GM10847 (cell line): Measurements from ENCODE around the gene CSAD.

Experiments used
- POLR2A ChIP-seq: IDR thresholded peaks from 2 replicates; pipeline ENCODE4 v1.6.1; 2011; ENCODE audit not compliant: insufficient read length; ENCODE audit errors: extremely low read depth

CSAD gene, protein sequence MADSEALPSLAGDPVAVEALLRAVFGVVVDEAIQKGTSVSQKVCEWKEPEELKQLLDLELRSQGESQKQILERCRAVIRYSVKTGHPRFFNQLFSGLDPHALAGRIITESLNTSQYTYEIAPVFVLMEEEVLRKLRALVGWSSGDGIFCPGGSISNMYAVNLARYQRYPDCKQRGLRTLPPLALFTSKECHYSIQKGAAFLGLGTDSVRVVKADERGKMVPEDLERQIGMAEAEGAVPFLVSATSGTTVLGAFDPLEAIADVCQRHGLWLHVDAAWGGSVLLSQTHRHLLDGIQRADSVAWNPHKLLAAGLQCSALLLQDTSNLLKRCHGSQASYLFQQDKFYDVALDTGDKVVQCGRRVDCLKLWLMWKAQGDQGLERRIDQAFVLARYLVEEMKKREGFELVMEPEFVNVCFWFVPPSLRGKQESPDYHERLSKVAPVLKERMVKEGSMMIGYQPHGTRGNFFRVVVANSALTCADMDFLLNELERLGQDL

DNA sequence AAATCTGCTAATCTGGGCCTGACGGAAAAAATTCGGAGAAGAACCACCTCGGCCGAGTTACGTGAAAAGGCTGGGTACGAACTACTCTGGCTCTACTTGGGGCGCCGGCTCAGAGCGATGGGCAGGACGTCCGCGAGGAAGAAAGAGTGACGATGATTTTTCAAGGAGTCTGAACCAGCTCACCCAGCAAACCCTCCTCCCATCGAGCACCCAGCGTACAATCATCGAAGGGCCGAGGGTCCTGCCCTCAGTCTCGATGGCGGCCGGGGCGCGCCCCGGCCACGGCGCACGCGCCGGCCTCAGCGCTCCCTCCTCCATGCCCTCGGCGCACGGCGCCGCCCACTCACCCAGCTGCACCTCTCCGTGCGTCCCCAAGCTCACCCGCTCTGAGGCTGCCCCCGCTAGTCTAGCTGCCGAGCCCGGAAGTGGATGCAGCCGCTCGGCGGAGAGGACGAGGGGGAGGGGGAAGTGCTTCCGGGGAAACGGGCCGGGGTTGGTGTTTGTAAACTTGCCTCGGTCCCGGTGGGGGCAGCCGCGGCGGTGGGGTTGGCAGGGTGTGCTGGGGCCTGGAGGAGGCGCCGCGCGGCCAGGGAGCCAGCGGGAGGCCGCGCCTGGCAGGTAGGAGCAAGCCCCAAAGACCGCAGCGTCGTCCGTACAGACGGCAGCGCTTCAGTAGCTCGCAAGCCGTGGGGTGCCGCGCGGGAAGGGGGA lies at the start of gene CSAD, which contains the start of gene ZNF740:
Gene CSAD (minus strand): TSS at position 706 of the 711 bp plus-strand sequence. CDS start 7,455 bp downstream, outside the sequence.
Gene ZNF740 (plus strand): TSS at position 503 of the 711 bp plus-strand sequence. CDS start 1,262 bp downstream, outside the sequence.
- peak; percentile 65 for TF ChIP-seq POLR2A

- no peak for TF ChIP-seq POLR2A
Measured at GRCh38 chr12:53230108-53230845, 49.6 kb upstream of the CSAD start.

GRCh38 chr12:53229454-53229853 lies 48.7 kb upstream of the CSAD start:
- TF ChIP-seq POLR2A: no peak

GRCh38 chr12:53227836-53228235 lies 47.1 kb upstream of the CSAD start:
- no peak for TF ChIP-seq POLR2A

GRCh38 chr12:53227341-53227740 lies 46.6 kb upstream of the CSAD start:
- TF ChIP-seq POLR2A: no peak

DNA sequence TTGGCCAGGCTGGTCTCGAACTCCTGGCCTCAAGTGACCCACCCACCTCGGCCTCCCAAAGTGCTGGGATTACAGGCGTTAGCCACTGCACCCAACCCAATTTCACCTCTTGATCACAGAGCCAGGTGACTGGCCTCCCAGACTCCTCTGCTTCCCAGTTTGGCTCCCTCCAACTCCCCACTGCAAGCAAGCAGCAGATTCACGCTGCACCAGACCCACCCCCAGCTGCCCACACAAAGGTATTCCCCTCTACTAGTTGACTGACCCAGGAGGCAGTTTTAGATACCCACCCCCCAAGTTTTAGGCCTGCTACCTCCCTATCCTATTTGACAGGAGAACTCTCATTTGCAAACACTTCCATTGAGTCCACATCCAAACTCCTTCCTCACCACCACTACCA lies 46.1 kb upstream of the CSAD start:
- TF ChIP-seq POLR2A: no peak

GRCh38 chr12:53225635-53226424 lies 45.1 kb upstream of the CSAD start:
- no peak for TF ChIP-seq POLR2A

DNA sequence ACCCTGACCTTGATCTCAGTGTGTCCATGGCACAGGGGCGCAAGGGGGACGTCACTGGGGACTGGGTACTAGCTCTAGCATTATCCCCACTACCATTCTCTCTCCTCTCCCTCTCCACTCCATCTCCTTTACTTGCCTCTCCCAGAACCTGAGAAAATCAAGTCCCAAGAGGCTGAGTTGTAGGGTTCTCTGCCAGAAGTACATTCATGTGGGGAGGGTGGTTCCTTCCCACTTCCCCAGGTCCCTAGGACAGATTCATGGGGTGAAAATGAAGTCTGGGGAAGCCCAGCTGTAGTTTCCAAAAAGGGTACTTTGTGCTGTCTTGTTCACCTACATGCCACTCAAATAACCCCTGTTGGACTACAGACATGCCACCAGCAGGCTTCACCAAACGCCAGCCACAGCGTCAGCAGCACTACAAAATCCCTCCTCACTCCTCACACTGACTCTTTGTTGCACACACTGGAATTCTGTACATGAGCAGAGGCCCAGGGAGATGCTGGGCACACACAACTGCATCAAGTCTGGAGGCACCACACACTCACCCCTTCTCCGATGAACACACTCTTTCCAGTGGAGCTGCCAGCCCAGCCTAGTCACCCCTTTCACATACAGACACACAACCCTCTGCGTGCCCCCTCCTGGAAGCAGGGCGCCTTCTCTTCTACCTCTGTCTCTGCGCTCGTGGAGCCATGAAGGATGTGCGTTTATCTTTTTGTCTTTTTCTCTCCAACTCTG lies 44.3 kb upstream of the CSAD start:
- TF ChIP-seq POLR2A: no peak

DNA sequence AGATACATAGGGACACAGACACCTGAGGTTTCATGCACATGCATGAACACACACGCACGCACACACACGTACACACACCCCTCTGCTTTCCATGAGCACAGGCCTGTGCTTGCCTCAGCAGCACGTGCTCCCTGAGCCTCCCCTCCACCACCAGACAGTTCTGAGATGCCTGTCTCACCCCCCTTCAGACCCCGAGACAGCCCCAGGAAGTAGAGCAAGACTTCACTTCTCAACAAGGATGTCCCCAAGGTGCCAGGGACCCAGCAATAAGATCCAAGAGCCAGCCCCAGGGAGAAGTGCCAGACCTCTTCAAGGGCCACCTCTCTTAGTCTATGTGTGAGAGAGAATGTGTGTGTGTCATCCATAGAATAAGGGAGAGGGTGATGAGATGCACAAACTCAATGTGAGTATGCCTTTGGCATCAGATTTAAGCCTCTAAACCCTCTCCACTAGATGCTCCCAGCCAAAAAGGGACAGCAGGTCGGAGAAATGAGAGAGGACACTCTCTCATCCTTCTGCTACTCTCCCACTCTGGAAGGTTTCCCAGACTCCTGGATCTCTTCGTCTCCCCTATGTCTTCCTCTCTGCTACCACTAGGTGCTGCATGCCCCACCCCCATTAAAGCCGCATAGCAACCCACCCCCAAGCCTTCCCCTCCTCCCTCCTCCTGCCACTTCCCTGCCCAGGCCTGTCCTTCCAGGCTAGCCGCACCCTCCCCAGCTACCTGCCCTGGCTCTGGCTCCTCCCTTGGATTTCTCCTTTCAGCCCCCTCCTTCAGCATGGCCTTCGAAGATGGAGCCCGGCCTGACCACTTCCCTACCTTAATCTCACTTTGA lies 43.6 kb upstream of the CSAD start:
- TF ChIP-seq POLR2A: no peak

DNA sequence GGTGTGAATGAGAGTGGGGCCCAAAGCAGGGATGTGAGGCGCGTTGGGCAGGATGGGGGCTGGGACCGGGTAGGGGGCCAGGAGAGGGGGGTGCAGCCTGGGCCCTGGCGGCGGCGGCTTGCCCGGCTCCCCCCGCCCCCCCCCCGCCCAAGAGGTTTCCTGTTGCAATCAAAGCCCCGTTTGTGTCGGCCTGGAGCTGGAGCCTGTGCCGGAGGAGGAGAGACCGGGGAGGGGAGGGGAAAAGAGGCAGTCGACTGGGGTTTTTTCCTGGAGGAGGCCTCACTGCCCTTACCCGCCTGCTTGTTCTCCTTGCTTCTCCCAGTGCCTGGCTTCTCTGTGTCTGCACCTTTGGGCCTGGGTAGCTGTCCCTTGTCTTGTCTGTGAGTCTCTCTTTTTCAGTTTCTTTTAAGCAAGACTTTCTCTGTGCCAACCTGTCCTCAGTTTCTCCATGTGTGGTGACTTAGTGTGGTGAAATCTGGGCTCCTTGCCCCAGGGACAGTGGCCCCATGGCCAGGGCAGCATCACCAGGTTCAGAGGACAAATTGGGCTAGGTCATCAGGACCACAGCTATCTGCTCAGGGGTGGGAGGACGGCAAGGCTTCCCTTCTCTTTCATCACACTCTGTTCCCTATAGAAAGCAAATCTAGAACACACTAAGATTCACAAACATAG lies 42.8 kb upstream of the CSAD start:
- no peak for TF ChIP-seq POLR2A

DNA sequence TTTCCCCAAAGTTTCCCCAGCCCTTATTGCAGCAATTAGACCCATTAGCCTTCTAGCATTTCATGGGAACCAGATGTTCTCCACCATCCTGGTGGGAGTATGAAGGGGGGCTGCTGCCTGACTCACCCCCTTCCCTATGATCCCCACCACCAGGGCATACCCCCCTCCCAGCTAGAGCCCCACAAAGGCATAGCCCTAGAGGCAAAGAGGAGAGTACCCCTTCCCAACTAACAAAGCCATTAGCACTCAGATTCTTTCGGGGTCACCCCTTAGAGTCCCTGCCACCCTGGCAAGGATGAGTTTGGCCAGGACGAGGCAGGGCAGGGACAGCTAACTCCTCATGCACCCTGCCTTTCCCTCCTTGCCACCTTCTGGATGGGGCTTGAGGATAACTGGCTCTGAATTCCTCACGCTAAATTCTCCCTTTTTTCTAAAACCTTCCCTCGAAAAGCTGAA lies 42.1 kb upstream of the CSAD start:
- TF ChIP-seq POLR2A: no peak

DNA sequence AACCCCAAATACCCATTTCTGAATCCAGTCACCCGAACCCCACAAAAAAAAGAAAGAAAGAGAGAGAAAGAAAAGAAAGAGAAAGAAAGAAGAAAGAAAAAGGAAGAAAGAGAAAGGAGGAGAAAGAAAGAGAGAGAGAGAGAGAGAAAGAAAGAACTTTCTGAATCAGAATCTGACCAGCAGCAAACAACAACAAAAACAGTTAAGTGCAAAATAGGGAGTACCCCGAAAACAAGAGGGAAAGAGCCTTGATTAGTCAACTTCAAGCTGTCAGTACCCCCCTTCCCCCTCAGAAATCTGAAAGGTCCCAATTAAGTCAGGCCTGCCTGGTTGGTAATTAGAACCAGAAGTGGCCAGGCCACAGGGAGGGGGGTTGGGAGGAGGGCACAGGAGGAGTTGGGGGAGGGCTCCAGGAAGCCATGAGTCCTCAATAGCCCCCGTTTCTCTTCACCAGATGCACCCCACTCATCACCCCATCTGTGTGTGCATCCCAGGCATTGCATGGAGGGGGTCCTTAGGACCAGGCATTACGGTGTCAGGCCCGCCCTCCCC lies 41.5 kb upstream of the CSAD start:
- TF ChIP-seq POLR2A: no peak
